ENCODE measurements around the gene GALNT13. TPM values are rescaled to one million over a fixed set of nuclear protein-coding genes. Genes with fewer than 3 reads are reported as not detected.

GALNT13 gene
- total RNA-seq, 2 experiments from 2014 or later = not detected

DNA sequence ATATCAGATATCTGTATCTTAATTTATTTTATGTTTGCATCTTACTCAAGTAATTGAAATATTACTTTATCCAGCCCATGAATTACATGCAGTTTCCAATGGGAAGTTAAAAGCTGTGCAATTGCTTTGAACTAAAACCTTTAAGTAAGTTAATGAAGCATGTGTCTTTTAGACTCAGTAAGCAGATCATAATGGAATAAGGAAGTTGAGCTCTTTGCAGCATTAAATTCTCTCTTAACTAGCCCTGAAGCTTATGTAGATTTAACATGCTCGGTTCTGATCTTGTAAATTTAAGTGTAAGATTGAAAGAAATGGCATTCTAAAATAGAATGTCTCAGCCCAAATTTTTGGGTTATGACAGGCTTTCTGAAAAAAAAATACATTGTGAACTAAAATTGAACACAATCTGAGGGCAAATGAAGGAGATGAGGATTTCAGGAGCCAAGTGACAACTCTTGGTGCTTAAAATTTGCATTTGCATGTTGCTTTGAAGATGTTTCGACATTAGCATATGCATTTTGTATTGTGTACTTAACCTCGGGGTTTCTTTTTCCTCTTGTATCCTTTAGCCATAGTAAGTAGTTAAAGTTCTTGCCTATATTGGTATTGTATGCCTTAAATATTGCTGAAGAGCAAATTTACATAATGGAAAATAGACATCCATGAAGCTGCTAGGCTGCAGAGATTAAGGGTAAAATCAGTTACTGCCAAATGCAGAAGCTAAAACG is 529.0 kb downstream of the GALNT13 start:
- Mint-ChIP-seq H3K4me3 (no peak overlapping the region), H3K9me3 (no peaks in the 10 kb centered on the region), H3K27me3 (no peaks in the 10 kb centered on the region), H3K27ac (no peak overlapping the region), H3K4me1 (ENCODE audit: low read depth) (peaks cover 5% of the 10 kb centered on the region), H3K36me3 (ENCODE audit: low read depth) (no peaks in the 10 kb centered on the region)
- intact Hi-C loops (cut with DNase I, micrococcal nuclease) = no loop called here
- ATAC-seq (ENCODE audit: poor library complexity) (no peak), DNase-seq (no peak)
- no peaks in the 10 kb centered on the region for H3K9me3 ChIP-seq (ENCODE audit: control insufficient read depth in 1 of 2, insufficient read depth in 1 of 2, low read length in 2 of 2)
- CTCF ChIA-PET = no interaction called here
- H3K4me1 ChIP-seq (ENCODE audit: insufficient read depth, low read length) = no peaks in the 10 kb centered on the region
- no peaks in the 10 kb centered on the region for H3K36me3 ChIP-seq (ENCODE audit: insufficient read depth, low read length)
- TF ChIP-seq, protein P1, sequence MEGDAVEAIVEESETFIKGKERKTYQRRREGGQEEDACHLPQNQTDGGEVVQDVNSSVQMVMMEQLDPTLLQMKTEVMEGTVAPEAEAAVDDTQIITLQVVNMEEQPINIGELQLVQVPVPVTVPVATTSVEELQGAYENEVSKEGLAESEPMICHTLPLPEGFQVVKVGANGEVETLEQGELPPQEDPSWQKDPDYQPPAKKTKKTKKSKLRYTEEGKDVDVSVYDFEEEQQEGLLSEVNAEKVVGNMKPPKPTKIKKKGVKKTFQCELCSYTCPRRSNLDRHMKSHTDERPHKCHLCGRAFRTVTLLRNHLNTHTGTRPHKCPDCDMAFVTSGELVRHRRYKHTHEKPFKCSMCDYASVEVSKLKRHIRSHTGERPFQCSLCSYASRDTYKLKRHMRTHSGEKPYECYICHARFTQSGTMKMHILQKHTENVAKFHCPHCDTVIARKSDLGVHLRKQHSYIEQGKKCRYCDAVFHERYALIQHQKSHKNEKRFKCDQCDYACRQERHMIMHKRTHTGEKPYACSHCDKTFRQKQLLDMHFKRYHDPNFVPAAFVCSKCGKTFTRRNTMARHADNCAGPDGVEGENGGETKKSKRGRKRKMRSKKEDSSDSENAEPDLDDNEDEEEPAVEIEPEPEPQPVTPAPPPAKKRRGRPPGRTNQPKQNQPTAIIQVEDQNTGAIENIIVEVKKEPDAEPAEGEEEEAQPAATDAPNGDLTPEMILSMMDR (IDR thresholded peaks at IDR 0.05) = no peak
- no peaks in the 10 kb centered on the region for H3K27me3 ChIP-seq (ENCODE audit: control insufficient read depth in 1 of 2, insufficient read depth in 2 of 2, low read length in 2 of 2)
- POLR2A ChIA-PET = interaction anchor here (0.6 kb wide), 1 partner anchor 17 kb away, joined by 3 read pairs; no protein-coding TSS in a partner anchor
- H3K27ac ChIP-seq (ENCODE audit: low read depth in 1 of 2, low read length in 2 of 2) = no peak overlapping the region
- no peak overlapping the region for H3K4me3 ChIP-seq (ENCODE audit: low read length)

DNA sequence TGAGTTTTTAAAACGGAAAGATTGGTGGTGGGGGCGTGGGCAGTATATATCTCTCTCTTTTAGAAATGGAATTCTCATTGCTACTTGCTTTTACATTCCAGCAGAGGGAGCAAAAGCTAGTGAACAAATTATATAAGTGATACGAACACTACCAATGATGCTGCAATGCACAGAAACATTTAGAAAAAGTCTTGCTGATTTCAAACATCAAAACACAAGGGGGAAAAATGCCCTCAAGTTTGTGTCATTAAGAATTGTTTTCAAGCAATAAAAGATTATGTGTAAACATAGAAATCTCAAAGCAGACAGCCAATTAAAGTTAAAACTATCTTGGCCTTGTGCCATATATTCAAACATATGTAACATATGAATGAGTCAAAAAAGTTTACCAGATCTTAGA is 530.5 kb downstream of the GALNT13 start:
- H3K4me1 Mint-ChIP-seq (ENCODE audit: low read depth) = peaks cover 5% of the 10 kb centered on the region
- intact Hi-C loops (cut with DNase I, micrococcal nuclease) = no loop called here
- H3K4me3 Mint-ChIP-seq = no peak overlapping the region
- Histone ChIP-seq H3K36me3 (ENCODE audit: insufficient read depth, low read length) (no peaks in the 10 kb centered on the region), H3K4me3 (ENCODE audit: low read length) (no peak overlapping the region), H3K27me3 (ENCODE audit: control insufficient read depth in 1 of 2, insufficient read depth in 2 of 2, low read length in 2 of 2) (no peaks in the 10 kb centered on the region), H3K9me3 (ENCODE audit: control insufficient read depth in 1 of 2, insufficient read depth in 1 of 2, low read length in 2 of 2) (no peaks in the 10 kb centered on the region), H3K27ac (ENCODE audit: low read depth in 1 of 2, low read length in 2 of 2) (no peak overlapping the region), H3K4me1 (ENCODE audit: insufficient read depth, low read length) (no peaks in the 10 kb centered on the region)
- ATAC-seq (ENCODE audit: poor library complexity) = peak; percentile 43
- no peaks in the 10 kb centered on the region for H3K36me3 Mint-ChIP-seq (ENCODE audit: low read depth)
- CTCF ChIA-PET = no interaction called here
- peak in 2 of 14 experiments; percentile 1 to 2 for DNase-seq
- H3K9me3 Mint-ChIP-seq = peaks cover 2% of the 10 kb centered on the region
- TF ChIP-seq, protein P1 (IDR thresholded peaks at IDR 0.05) = no peak
- no peak overlapping the region for H3K27ac Mint-ChIP-seq
- POLR2A ChIA-PET = interaction anchor here (2.3 kb wide), 1 partner anchor 25 kb away, joined by 5 read pairs; no protein-coding TSS in a partner anchor
- H3K27me3 Mint-ChIP-seq = no peaks in the 10 kb centered on the region

DNA sequence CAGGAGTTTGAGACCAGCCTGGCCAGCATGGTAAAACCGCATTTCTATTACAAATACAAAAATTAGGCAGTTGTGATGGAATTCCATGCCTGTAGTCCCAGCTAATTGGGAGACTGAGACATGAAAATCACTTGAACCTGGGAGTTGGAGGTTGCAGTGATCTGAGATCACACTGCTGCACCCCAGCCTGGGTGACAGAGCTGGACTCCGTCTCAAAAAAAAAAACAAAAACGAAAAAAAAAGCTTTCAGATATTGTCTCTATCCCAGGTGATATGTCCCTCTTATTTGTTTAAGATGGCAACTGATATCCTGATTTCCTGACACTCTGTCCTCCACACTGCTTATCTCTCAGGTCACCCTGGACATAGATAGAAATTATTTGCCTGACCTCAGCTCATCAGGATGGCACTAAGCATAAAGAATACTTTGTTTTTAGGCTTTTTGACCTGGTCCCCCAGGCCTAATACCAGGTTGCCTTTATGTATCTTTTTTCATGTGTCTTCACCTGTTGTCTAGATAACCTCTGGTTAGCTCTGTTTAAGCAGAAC is 531.6 kb downstream of the GALNT13 start:
- no peaks in the 10 kb centered on the region for H3K27me3 Mint-ChIP-seq
- Histone ChIP-seq H3K27ac (ENCODE audit: low read depth in 1 of 2, low read length in 2 of 2) (no peak overlapping the region), H3K4me3 (ENCODE audit: low read length) (no peak overlapping the region), H3K36me3 (ENCODE audit: insufficient read depth, low read length) (no peaks in the 10 kb centered on the region), H3K27me3 (ENCODE audit: control insufficient read depth in 1 of 2, insufficient read depth in 2 of 2, low read length in 2 of 2) (no peaks in the 10 kb centered on the region), H3K4me1 (ENCODE audit: insufficient read depth, low read length) (no peaks in the 10 kb centered on the region), H3K9me3 (ENCODE audit: control insufficient read depth in 1 of 2, insufficient read depth in 1 of 2, low read length in 2 of 2) (no peaks in the 10 kb centered on the region)
- intact Hi-C loops (cut with DNase I, micrococcal nuclease) = no loop called here
- H3K4me1 Mint-ChIP-seq (ENCODE audit: low read depth) = peaks cover 5% of the 10 kb centered on the region
- H3K27ac Mint-ChIP-seq = no peak overlapping the region
- no peak for ATAC-seq (ENCODE audit: poor library complexity)
- DNase-seq = no peak
- peaks cover 2% of the 10 kb centered on the region for H3K9me3 Mint-ChIP-seq
- ChIA-PET CTCF (no interaction called here), POLR2A (interaction anchor here (2.3 kb wide), 1 partner anchor 24 kb away, joined by 5 read pairs; no protein-coding TSS in a partner anchor)
- no peaks in the 10 kb centered on the region for H3K36me3 Mint-ChIP-seq (ENCODE audit: low read depth)
- TF ChIP-seq, protein P1 (IDR thresholded peaks at IDR 0.05) = no peak
- H3K4me3 Mint-ChIP-seq = no peak overlapping the region
